Suprapubic skin (tissue), 3 donors: ENCODE results near the gene STK24.

ENCODE experiments used
- CTCF ChIP-seq, 2 donors: fragments of 200-600 bp in 1 of 2; fragments of 450-650 bp in 1 of 2; sonication (generic) in 1 of 2; IDR thresholded peaks; one replicate each; pipeline ENCODE4 v1.5.1; 2016 to 2019; ENCODE audit warnings: antibody characterized with exemption in 2 of 2, mild to moderate bottlenecking in 1 of 2, moderate library complexity in 1 of 2
- EP300 ChIP-seq: sonication (generic); formaldehyde crosslinking; IDR thresholded peaks from one replicate; pipeline ENCODE4 v1.6.1; 2017; ENCODE audit warnings: antibody characterized with exemption

GRCh38 chr13:98422046-98422445 is 154.9 kb downstream of the STK24 start:
- TF ChIP-seq CTCF (IDR thresholded peaks at IDR 0.05) (no peak), EP300 (no peak)
